ENCODE results near the gene PTH1R. TPM values are rescaled to one million over a fixed set of nuclear protein-coding genes. Genes with fewer than 3 reads are reported as not detected.
A peak's percentile ranks its signal among the peaks of the same experiment; 100 is the strongest.

PTH1R gene
- total RNA-seq, 4 donors from 2014 or later, result 1.1 to 4.2 (median 3.0) TPM

GRCh38 chr3:46883830-46884185, 6.3 kb downstream of the PTH1R start:
- Histone ChIP-seq H3K9me3 (no peaks in the 10 kb centered on the region), H3K27me3 (peaks cover 42% of the 10 kb centered on the region), H3K4me1 (peaks cover 27% of the 10 kb centered on the region), H3K27ac (no peak overlapping the region), H3K36me3 (no peaks in the 10 kb centered on the region), H3K4me3 (peak overlapping the region; percentile 74)
- WGBS, result 60% methylated on average over 4 of the region's 4 CpGs
- TF ChIP-seq POLR2AphosphoS5 (IDR thresholded peaks at IDR 0.05), result no peak
- no peak for TF ChIP-seq POLR2A (IDR thresholded peaks at IDR 0.05)
- no peak for TF ChIP-seq CTCF (IDR thresholded peaks at IDR 0.05)
- TF ChIP-seq EP300 (IDR thresholded peaks at IDR 0.05), result no peak
- DNase-seq (ENCODE audit: low spot score in 2 of 2), result no peak

GRCh38 chr3:46884427-46884826, 6.9 kb downstream of the PTH1R start:
- Histone ChIP-seq H3K4me1 (peaks cover 26% of the 10 kb centered on the region), H3K9me3 (no peaks in the 10 kb centered on the region), H3K27me3 (peaks cover 42% of the 10 kb centered on the region), H3K36me3 (no peaks in the 10 kb centered on the region), H3K4me3 (peak overlapping the region; percentile 74), H3K27ac (no peak overlapping the region)
- 74% methylated on average over 4 of the region's 5 CpGs for WGBS
- no peak for DNase-seq (ENCODE audit: low spot score in 2 of 2)
- no peak for TF ChIP-seq CTCF (IDR thresholded peaks at IDR 0.05)
- no peak for TF ChIP-seq POLR2AphosphoS5 (IDR thresholded peaks at IDR 0.05)
- no peak for TF ChIP-seq EP300 (IDR thresholded peaks at IDR 0.05)
- no peak for TF ChIP-seq POLR2A (IDR thresholded peaks at IDR 0.05)

GRCh38 chr3:46884929-46885328, 7.4 kb downstream of the PTH1R start:
- Histone ChIP-seq H3K36me3 (no peaks in the 10 kb centered on the region), H3K27me3 (peaks cover 42% of the 10 kb centered on the region), H3K4me1 (peaks cover 26% of the 10 kb centered on the region), H3K27ac (no peak overlapping the region), H3K9me3 (no peaks in the 10 kb centered on the region), H3K4me3 (no peak overlapping the region)
- TF ChIP-seq POLR2A (IDR thresholded peaks at IDR 0.05) (no peak), CTCF (IDR thresholded peaks at IDR 0.05) (no peak), POLR2AphosphoS5 (IDR thresholded peaks at IDR 0.05) (no peak), EP300 (IDR thresholded peaks at IDR 0.05) (no peak)
- 90% methylated on average over 7 of the region's 7 CpGs for WGBS
- DNase-seq (ENCODE audit: low spot score in 2 of 2), result no peak

GRCh38 chr3:46885612-46886011, 8.1 kb downstream of the PTH1R start:
- Histone ChIP-seq H3K36me3 (no peaks in the 10 kb centered on the region), H3K27ac (no peak overlapping the region), H3K27me3 (peaks cover 39% of the 10 kb centered on the region), H3K4me1 (peaks cover 26% of the 10 kb centered on the region), H3K4me3 (no peak overlapping the region), H3K9me3 (no peaks in the 10 kb centered on the region)
- DNase-seq (ENCODE audit: low spot score in 2 of 2), result no peak
- 76% methylated on average over 3 of the region's 3 CpGs for WGBS
- TF ChIP-seq EP300 (IDR thresholded peaks at IDR 0.05), result no peak
- no peak for TF ChIP-seq CTCF (IDR thresholded peaks at IDR 0.05)
- no peak for TF ChIP-seq POLR2A (IDR thresholded peaks at IDR 0.05)
- no peak for TF ChIP-seq POLR2AphosphoS5 (IDR thresholded peaks at IDR 0.05)

- peaks cover 23% of the 10 kb centered on the region for H3K4me1 ChIP-seq
- WGBS, result 88% methylated on average over 7 of the region's 7 CpGs
- TF ChIP-seq CTCF (IDR thresholded peaks at IDR 0.05) (no peak), POLR2AphosphoS5 (IDR thresholded peaks at IDR 0.05) (no peak), EP300 (IDR thresholded peaks at IDR 0.05) (no peak), POLR2A (IDR thresholded peaks at IDR 0.05) (no peak)
- H3K27me3 ChIP-seq, result peaks cover 15% of the 10 kb centered on the region
- no peaks in the 10 kb centered on the region for H3K9me3 ChIP-seq
- no peaks in the 10 kb centered on the region for H3K36me3 ChIP-seq
- H3K27ac ChIP-seq, result no peak overlapping the region
- no peak overlapping the region for H3K4me3 ChIP-seq
- DNase-seq (ENCODE audit: low spot score in 2 of 2), result no peak
These were observed 10.5 kb downstream of the PTH1R start for GRCh38 chr3:46887980-46888494.

Data from suprapubic skin (tissue), 4 donors.